NCI-H1694 treated with DMSO at 0.1 percent for 48 hours (cell line): ENCODE data around the gene CCDC154.
"Not testable (repeated sequence)": the region's sequence is repeated elsewhere in the genome, so short reads cannot be mapped to it uniquely, and the experiment has no call there.

Experiments
- DNase-seq: peaks from one replicate; lab custom pipeline; 2025; lab: John Stamatoyannopoulos, UW

The CCDC154 gene, protein sequence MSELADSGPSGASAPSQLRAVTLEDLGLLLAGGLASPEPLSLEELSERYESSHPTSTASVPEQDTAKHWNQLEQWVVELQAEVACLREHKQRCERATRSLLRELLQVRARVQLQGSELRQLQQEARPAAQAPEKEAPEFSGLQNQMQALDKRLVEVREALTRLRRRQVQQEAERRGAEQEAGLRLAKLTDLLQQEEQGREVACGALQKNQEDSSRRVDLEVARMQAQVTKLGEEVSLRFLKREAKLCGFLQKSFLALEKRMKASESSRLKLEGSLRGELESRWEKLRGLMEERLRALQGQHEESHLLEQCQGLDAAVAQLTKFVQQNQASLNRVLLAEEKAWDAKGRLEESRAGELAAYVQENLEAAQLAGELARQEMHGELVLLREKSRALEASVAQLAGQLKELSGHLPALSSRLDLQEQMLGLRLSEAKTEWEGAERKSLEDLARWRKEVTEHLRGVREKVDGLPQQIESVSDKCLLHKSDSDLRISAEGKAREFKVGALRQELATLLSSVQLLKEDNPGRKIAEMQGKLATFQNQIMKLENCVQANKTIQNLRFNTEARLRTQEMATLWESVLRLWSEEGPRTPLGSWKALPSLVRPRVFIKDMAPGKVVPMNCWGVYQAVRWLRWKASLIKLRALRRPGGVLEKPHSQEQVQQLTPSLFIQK

DNA sequence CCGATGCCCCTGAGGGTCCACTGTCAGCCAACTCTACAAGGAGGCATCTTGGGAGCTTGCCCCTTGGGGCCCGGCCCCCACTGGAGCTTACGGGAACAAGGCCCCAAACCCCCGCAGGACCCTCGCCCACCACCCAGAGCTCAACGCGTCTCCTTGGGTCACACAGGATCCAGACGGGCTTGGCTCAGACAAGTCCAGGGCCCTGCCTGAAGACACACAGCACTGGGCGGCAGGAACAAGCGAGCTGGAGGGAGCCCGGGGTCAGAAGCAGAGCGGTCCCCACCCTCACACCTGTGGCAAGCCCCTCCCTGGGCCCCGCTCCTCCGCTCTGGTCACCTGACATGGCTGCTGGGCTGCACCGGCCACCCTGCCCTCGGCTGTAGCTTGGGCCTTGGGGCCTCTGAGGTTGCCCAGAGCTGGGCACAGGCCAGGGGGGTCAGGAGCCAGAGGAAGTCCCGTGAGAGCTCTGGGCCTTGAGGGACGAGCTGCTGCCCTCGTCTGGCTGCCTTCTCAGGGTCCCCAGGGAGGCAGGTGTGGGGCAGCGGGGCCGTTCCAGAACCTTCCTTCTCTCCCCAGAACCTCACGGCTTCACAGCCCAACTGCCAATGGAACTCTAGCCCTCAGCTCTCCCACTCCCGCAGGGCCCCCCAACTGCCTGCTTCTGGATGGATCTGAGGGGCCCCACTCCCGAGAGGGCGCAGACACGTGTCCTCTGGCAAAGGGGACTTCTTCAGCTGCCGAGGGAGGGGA lies at the start of gene CCDC154:
CCDC154 (minus strand) TSS at position 577 of the 750 bp plus-strand sequence; CDS start at position 343, 234 bp downstream.
- no peak for DNase-seq

DNA sequence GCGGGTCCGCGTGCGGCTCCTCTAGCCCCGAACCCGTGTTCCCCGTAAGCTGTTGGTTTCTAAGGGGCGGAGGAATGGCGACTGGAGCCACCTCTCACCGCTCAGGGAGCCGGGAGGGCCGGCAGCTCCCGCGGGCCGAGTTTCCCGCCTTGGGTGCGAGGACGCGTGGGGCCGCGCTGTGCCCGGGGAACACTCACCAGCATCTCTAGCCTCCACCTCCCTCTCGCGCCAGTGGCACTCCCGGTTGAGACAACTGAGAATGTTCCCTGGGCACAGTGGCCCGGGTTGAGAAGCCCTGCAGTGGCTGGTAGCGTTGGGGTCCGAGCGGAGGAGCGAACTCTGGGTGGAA lies 49.4 kb upstream of the CCDC154 start:
- no peak for DNase-seq

DNA sequence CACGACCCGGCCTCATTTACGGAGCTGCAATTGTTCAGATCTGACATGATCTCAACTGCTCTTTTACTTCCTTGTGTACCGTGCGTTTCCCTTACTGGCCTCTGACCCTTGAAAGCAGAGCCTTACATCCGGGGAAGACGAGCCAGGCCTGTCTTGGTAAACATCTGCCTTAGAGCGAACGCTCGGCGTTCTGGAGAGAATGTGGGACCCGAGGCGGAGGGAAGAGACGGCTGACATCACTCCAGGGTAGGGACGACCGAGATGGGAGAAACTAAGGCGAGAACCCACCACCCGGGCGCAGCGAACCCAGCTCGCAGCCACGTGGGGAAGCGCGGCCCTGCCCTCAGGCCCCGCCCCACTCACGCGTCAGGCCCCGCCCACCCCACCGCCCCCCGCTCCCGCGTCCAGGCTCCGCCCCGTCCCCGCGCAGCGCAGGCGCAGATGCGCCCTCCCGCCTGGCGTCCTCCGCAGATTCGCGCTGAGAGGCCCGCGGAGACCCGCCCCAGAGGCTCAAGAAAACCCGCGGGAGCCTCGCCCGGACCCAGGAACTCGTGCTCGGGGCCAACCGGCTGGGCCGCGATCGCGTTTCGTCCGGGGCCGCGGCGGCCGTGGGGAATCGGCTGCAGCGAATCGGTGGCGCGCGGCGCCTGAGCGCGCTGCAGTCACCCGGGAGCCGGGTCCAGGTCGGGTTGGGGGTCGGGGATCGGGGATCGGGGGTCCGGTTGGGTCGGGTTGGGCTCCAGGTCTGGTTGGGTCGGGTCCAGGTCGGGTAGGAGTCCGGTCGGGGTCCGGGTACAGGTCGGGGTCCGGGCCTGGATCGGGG lies 48.8 kb upstream of the CCDC154 start, which contains the start of gene TELO2:
TELO2 (plus strand) TSS at position 438 of the 823 bp plus-strand sequence. CDS start 922 bp downstream, outside the sequence.
- peak; percentile 20 for DNase-seq

DNA sequence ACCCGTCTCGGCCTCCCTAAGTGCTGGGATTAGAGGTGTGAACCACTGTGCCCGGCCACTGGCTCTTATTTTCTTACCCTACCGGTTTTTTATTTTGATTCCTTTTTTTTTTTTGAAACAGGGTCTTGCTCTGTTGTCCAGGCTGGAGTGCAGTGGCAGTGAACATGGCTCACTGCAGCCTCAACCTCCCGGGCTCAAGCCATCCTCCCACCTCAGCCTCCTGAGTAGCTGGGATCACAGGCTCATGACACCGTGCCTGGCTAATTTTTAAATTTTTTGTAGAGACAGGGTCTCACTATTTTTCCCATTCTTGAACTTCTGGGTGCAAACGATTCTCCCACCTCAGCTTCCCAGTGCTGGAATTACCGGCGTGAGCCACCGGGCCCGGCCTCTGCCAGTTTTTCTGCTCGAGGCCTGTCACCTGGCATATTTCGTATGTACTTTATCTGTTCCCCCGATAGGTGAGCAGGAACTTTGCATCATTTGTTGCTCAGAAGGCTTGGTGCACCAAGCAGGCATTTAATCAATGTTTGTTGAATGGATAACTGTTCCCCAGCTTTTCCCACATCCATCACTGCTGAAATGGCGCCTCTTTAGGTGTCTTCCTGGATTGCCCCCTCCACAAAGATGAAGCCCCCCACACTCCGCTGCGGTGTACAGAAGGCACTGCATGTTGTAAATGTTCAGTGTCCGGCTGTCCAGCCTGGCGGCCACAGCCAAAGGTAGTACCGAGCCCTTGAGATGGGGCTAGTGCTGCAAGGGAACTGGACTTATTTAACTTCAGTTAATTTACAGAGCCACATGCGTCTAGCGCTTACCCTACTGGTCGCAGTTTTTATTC lies 47.9 kb upstream of the CCDC154 start:
- no peak for DNase-seq

DNA sequence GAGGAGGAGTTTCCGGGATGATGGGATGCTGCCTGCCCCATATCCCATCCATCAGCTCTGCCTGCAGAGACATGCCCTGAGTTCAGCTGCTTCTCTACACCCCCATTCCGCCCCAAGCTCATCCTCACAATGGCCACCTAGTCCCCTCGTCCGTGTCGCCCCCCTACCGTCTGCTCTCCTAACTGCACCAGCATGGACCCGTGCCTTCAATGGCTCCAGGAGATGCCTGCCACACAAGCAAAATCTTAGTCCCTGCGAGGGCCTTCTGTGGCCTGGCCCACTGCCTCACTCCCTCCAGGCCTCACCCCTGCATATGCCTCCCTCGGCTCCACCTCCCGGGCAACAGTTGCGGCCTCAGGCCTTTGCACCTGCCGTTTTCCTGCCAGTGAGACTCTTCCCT lies 47.0 kb upstream of the CCDC154 start:
- DNase-seq = no peak

DNA sequence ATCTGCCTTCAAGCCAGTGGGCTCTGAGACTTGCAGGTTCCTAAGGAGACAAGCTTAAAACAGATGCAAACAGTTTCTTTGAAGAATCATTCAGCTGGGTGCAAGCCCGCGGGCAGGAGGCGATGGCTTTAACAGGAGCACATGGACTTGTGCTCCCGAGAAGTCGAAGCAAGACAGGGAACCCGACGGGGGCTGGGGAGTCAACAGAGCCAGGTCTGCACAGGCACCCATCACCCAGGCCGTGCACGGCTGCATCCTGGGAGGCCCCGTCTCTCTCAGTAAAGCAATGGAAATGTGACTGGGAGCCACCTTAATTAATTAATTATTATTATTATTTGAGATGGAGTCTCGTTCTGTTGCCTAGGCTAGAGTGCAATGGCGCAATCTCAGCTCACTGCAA lies 44.7 kb upstream of the CCDC154 start:
- no peak for DNase-seq

DNA sequence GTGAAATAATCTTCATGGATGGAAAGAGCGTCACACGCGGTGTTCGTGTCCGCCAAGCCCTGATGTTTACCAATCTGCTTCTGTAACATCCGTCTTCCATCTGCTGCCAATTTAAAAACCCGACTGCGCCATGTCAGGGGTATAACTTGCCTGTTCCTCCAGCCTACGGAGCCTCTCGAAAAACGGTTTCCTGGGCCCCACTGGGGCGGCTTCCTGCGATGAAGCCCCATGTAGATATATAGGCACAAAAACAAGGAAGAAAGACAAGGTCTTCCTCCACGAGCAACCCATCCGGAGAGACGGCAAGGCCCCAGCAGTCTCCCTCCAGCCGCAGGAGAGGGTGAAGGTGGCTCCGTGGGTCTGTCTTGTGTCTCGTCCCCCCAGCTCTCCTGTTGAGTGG lies 44.3 kb upstream of the CCDC154 start, which contains the start of gene PTX4:
PTX4 (minus strand) TSS at position 326 of the 400 bp plus-strand sequence; CDS start at position 291, 35 bp downstream.
- no peak for DNase-seq

DNA sequence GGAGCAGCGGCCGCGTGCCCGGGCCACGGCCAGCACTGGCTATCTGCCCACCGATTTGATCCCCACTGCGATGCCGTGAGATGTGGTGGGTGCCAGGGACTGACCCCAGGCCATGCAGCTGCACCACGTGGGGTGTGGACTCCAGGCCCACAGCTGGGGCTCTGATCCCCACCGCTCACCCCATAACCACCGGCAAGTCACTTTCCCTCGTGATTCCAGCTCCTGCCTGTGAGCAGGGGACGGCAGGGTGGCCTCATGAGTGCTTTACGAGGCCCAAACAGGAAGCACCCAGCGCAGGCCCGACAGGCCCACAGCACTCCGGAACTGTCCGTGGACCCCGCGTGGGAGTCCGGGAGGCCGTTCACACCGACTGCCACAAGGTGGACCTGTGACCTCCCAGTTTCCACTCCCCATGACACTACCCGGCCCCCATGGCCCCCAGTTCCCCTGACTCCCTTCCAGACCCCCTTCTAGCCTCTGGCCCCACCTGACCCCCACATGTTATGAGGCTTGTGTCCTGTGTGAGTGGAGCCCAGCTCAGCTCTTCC lies 43.8 kb upstream of the CCDC154 start:
- no peak for DNase-seq

DNA sequence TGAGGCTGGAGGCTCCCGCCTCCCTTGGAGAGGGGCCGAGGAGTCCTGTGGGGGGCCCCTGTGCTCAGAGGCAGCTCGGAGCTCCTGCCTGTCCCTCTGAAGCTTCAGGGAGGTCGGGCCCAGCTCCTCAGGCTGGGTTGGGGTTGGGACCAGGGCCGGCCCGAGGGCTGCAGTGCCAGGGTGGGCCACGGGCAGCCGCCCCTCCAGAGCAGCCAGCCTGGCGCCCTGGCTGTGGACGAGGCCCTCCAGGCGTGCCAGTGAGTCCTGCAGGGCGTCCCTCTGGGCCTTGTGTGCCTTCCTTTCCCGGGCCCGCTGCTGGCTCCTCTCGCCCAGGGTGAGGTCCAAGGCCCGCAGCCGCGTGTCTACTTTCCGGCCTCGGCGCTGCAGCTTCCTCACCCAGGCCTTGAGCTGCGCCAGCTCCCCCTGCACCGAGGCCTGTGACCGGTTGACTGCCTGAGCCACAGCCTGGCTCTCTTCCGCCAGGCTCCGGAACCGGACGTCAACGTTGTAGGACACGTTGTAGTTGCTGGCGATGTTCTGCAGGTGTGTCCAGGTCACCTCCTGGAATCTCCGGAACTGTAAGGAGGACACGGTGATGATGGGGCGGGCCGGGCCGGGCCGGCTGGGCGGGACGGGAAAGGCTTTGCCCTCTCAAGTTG lies 43.2 kb upstream of the CCDC154 start:
- DNase-seq = no peak

DNA sequence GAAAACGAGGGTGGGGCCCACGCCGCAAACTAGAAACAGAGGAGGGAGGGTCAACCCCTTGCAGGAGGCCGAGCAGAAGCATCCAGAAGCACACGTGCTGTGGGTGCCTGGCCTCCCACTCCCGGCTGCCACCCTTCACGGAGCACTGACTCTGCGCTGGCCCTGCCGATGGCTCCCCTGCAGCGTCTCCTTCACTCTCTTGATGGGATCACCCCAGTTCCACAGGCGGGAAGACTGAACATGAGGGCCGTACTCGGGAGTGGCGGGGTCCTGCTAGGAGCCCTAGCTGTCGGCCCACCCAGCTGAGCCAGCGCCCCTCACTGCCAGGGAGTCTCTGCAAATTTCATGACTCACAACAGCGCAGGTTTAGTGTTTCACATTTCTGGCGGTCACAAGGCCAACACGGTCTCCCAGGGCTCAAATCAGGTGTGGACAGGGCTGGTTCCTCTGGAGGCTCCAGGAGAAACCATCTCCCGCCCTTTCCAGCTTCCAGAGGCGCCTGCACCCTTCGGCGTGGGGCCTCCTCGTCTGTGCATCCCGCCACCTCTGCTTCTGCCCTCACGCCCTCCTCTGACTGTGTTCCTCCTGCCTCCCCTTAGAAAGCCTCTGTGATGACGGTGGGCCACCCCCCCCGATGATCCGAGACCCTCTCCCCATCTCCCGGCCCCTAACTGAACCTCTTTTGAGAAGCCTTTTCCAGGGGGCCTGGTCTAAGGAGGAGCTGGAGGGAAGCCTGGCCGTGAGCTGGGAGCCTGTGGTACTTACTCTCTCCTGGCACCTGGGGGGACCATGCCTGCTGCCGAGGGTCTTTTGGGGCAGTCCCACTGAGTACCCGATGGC lies 42.4 kb upstream of the CCDC154 start:
- no peak for DNase-seq

DNA sequence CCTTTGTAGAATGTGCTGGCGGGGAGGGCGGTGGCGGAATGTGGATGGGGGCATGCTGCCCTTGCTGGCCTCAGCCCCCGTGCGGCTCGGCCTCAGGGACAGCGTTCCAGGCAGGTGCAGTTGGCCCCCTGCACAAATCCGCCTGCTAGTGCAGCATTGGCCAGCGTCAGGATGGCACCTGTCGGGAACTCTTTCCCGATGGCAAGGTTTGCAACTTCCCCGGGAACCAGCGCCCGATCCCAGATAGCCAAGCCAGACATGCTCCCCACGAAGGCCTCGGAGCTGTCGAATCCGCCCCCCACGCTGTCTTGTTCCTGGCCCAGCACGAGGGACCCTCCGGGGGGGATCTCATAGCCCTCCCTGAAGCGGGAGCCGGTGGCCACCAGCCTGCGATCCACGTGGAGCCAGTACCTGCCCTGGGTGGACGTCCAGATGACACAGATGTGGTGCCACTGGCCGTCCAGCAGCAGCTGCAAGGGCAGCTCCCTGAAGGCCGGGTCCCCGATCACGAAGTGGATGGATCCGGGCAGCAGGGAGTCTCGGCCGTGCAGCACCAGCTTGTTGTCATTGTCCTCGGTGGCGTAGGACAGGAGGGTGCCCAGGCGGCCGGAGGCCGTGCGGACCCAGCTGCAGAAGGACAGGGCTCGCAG lies 41.6 kb upstream of the CCDC154 start:
- no peak for DNase-seq

DNA sequence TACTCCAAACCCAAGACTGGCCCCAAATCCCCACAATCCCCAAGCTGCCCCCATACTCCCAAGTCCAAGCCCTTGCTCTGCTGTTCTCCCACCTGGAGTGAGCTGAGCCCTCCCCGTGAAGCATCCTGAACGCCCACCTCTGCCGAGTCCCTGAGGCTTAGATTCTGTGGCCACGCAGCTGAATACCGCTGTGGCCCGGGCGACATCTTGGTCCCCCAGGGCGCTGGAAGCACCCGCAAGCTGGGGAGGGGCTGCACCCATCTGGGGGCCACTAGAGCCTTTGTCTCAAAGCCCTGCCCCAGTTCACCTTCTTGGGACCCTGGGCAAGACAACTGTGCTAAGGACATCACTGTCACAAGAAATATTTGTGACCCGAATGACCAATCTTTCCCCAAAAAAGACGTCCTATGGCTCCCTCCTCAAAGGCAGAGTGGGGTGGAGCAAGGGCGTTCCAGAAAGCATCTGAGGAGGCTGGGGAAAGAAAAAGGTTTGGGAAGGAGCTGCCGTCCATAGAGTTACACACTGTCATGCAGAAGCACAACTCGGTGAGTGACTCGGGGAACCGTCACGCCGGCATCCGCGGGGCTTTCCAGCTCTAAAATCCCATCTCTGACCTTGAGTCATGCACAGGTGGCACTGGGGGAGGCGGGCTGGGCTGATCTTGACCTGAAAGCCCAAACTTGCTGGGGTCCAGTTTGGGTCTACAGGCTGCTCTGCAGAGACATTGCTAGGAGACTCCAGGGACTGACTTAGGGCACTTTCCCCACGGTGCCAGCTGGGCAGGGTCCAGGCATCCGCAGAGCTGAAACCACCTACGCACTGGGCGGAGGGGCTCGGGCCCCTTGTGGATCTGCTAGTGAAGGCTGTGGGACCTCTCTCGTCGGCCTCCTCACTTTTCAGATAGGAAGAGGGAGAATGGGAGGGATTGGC lies 37.8 kb upstream of the CCDC154 start:
- no peak for DNase-seq

DNA sequence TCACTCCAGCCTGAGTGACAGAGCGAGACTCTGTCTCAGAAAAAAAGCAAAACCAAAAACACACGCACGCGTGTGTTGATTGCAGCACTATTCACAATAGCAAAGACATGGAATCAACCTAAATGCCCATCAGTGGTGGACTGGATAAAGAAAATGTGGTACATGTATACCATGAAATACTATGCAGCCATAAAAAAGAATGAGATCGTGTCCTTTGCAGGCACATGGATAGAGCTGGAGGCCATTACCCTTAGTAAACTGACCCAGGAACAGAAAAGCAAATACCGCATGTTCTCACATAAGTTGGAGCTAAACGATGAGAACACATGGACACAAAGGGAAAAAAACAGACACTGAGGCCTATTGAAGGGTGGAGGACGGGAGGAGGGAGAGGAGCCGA lies 34.6 kb upstream of the CCDC154 start:
- DNase-seq = not testable (repeated sequence)

DNA sequence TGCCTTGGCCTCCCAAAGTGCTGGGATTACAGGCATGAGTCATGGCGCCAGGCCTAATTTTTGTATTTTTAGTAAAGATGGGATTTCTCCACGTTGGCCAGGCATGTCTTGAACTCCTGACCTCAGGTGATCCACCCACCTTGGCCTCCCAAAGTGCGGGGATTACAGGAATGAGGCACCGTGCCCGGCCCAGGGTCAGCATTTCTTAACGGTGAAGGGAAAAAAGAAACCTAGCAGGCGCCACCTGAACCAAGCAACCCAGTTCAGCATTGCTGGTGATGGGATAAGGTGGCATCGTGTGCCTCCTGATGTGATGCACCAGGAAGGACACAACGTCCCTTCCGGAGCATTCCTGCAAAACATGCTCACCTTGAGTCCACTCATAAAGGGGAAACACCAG lies 32.7 kb upstream of the CCDC154 start:
- DNase-seq = no peak

DNA sequence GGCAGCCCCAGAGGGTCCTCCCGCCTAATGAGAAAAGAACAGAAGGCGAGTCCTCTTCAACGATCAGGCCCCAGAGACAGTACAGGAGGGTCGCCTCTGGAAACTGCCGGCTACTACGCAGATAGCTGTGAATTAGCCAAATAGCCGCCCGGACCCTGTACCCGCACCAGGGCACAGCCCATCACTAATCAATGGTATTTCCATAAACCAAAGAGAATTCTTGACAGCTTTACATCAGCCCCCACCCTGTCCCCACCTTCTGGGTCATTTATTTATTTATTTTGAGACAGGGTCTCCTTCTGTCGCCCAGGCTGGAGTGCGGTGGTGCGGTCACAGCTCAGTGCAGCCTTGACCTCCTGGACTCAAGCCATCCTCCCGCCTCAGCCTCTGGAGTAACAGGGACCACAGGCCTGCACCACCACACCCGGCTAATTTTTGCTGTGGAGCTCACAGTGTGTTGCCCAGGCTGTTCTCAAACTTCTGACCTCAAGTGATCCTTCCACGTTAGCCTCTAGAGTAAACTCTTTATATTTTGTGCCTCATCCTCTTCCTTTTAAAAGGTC lies 31.3 kb upstream of the CCDC154 start:
- DNase-seq = no peak

DNA sequence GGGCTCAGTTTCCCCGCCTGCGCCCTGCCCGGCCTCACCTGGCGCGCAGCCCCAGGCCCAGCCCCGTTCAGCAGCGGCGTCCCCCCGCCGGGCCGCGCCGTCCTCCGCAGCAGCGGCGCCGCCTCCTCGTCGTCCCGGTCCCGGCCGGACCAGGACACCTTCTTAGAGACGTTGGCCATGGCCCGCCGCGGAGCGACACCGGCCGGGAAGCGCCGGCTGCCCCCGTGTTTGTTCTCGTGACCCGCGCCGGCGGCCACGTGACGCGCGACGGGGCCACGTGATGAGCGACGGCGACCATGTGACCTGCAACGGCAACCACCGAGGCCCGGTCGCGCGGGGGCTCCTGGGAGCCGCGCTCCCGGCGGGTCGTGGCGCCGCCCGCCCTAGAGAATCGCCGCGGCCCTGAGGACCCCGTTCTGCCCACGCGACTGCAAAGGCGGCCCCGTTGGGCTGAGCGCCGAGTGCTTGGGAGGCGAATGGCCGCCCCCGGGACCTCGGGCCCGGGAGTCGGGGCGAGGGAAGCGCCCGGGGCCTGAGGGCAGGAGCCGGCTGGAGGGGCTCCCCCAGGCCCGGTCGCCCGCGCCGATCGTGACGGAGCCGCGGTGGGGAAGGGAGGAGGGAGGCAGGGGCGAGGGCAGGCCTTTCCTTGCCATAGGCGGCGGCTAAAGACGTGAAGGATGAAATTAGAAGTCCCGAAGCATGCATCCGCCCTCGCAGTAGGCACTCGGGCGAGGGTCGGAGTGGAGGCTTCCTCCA lies 30.6 kb upstream of the CCDC154 start, which contains the start of gene CLCN7:
CLCN7 (minus strand) TSS at position 233 of the 756 bp plus-strand sequence; CDS start at position 179, 54 bp downstream.
- peak; percentile 21 for DNase-seq
